Activated CD8-positive, alpha-beta memory T cell treated with anti-CD3 and anti-CD28 coated beads for 36 hours (primary cell): ENCODE measurements around the gene FOXS1. TPM values are rescaled to one million over a fixed set of nuclear protein-coding genes. Genes with fewer than 3 reads are reported as not detected.
"Not testable (repeated sequence)": the region's sequence is repeated elsewhere in the genome, so short reads cannot be mapped to it uniquely, and the experiment has no call there.

Experiments
- CTCF ChIA-PET: fragments of 350-600 bp; sonication (Branson Sonifier 250); formaldehyde crosslinking; loops from one replicate; lab custom pipeline; 2021; ENCODE audit warnings: antibody characterized with exemption; lab: Charles Lee
- POLR2A ChIA-PET: fragments of 350-600 bp; sonication (Branson Sonifier 250); formaldehyde crosslinking; loops from one replicate; lab custom pipeline; 2021; ENCODE audit warnings: antibody characterized with exemption; lab: Charles Lee
- total RNA-seq, 2 experiments: library from RNA; stranded (reverse); gene quantifications; one replicate each; pipeline ENCODE4 v1.2.3, GENCODE V29; 2021

FOXS1 gene
- total RNA-seq, 2 experiments from 2014 or later, result not detected

DNA sequence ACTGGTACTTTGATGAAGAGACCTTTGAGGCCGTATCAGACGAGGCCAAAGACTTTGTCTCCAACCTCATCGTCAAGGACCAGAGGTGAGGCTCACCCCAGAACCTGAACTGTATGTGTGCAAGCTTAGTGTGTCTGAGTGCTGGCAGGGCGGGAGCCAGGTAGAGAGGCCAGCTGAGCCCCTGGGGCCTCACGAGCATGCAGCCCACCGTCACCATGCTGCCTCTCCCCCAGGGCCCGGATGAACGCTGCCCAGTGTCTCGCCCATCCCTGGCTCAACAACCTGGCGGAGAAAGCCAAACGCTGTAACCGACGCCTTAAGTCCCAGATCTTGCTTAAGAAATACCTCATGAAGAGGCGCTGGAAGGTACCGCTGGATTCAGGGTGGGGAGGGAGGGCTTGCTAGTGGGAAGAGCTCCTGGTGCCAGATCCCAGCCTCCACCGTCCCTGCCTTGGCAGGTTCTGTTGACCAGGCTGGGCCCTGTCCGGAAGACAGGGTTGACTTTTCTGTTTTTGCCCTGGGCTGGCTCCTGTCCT is 13.6 kb downstream of the FOXS1 start:
- ChIA-PET POLR2A (no interaction called here), CTCF (interaction anchor here (0.6 to 3.5 kb wide), 2 partner anchors 9 to 15 kb away, joined by 3 to 10 read pairs; no protein-coding TSS in a partner anchor)

DNA sequence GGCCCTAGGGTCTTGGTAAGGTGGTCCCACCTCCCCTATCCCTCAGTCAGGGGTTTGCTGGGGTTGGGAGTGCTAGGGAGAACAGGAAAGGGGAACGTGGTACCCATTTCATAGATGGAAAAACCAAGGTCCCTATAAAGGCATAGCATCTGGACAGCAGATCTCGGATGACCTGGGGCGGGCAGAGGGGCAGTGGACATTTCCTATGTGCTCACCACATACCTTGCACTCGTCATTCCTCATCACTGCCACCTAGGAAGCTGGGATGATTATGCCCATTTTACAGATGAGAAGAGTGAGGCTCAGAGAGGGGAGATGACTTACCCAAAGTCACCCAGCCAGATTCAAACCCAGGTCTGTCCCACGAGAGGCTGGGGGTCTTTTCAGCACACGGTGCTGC is 14.2 kb downstream of the FOXS1 start:
- CTCF ChIA-PET, result no interaction called here
- POLR2A ChIA-PET, result no interaction called here

GRCh38 chr20:31830406-31830981 is 14.9 kb downstream of the FOXS1 start:
- CTCF ChIA-PET, result no interaction called here

GRCh38 chr20:31829731-31830130 is 15.7 kb downstream of the FOXS1 start:
- ChIA-PET CTCF (interaction anchor here (1.3 kb wide), 1 partner anchor 17 kb away, joined by 4 read pairs; no protein-coding TSS in a partner anchor), POLR2A (no interaction called here)

More at GRCh38 chr20:31830406-31830981, 14.9 kb downstream of the FOXS1 start:
- POLR2A ChIA-PET, result no interaction called here

- CTCF ChIA-PET, result interaction anchor here (0.9 kb wide), 1 partner anchor 204 kb away, joined by 4 read pairs; no protein-coding TSS in a partner anchor
- POLR2A ChIA-PET, result not testable (repeated sequence)
Measured at GRCh38 chr20:31828016-31828415, 17.4 kb downstream of the FOXS1 start.

DNA sequence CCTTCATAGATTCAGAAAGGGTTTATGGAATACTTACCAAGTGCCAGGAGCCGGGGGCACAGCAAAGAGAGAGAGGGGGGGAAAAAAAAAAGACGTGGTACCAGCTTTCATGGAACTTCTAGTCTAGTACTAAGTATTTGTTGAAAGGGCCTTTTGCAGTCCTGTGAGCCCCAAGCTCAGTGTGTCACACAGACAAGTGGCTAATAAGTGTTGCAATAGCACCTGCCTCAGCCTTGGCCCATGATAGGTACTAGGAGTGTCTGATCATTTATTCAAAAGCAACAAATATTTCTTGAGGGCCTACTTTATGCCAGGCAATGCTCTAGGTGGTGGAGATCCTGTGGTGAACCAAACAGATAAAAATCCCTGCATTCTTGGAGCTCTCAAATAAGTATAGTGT is 18.3 kb downstream of the FOXS1 start:
- ChIA-PET CTCF (interaction anchor here (1.0 kb wide), 1 partner anchor 19 kb away, joined by 3 read pairs; no protein-coding TSS in a partner anchor), POLR2A (interaction anchor here (0.5 kb wide), 1 partner anchor 19 kb away, joined by 3 read pairs; no protein-coding TSS in a partner anchor)

- CTCF ChIA-PET, result interaction anchor here (1.0 kb wide), 1 partner anchor 20 kb away, joined by 3 read pairs; no protein-coding TSS in a partner anchor
Measured at GRCh38 chr20:31826074-31826473, 19.3 kb downstream of the FOXS1 start.

GRCh38 chr20:31824554-31825313 is 20.7 kb downstream of the FOXS1 start:
- CTCF ChIA-PET, result interaction anchor here (1.6 to 3.7 kb wide), 3 partner anchors 27 to 267 kb away, joined by 8 to 21 read pairs (median 11); no protein-coding TSS in a partner anchor
- POLR2A ChIA-PET, result no interaction called here

More at GRCh38 chr20:31826074-31826473, 19.3 kb downstream of the FOXS1 start:
- POLR2A ChIA-PET, result no interaction called here

GRCh38 chr20:31824125-31824485 is 21.3 kb downstream of the FOXS1 start:
- CTCF ChIA-PET, result interaction anchor here (1.2 to 3.7 kb wide), 6 partner anchors 9 to 268 kb away, joined by 4 to 21 read pairs (median 9); partner anchors contain the start of gene FOXS1
- POLR2A ChIA-PET, result no interaction called here

GRCh38 chr20:31823360-31824124 is 21.9 kb downstream of the FOXS1 start:
- ChIA-PET CTCF (interaction anchor here (0.6 to 3.7 kb wide), 24 partner anchors 9 to 555 kb away, joined by 3 to 21 read pairs (median 4); partner anchors contain the start of genes FOXS1, PDRG1 and TPX2), POLR2A (no interaction called here)

DNA sequence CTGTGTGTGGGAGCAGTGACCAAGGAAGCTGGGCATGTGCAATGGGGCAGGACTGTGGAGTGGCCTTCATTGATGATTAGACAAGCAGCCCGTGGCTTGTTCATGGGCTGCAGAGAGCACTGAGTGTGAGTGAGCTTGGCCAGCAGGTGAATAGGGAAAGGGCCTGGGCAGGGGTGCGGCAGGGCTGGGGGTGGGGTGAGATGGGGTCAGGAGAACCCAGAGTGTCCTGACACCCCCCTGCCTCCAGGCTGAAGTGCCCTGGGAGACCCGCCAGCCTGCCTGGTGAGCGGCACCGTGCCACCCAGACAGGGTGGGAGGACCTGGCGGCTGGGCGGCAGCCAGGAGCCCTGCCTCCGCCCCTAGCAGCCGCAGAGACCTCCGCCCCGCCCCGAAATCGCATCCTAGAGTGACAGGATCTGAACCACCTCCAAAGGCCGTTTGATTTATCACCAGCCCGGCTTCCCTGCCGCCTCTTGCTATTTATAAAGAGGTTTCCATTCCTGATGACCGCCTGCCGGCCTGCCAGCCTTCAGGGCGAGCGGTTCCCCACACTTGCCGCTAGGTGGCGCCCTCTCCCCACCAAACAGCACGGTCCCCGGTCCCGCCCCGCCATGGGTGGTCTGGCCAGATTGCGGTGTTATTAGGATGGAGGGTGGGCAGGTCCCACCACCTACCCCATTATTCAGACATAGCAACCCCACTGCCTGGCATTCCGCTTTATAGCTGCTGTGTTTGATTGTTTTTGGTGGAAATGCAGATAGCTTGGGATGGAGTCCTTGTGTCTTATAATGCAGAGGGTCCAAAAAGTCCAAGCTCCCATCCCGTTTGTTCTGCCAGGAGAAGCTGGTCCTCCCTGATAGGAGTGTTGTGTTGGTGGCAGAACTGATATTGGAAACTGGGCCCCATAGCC is 22.7 kb downstream of the FOXS1 start:
- ChIA-PET POLR2A (no interaction called here), CTCF (interaction anchor here (0.6 to 3.7 kb wide), 27 partner anchors 9 to 556 kb away, joined by 3 to 21 read pairs (median 3); partner anchors contain the start of genes FOXS1, PDRG1 and TPX2)

DNA sequence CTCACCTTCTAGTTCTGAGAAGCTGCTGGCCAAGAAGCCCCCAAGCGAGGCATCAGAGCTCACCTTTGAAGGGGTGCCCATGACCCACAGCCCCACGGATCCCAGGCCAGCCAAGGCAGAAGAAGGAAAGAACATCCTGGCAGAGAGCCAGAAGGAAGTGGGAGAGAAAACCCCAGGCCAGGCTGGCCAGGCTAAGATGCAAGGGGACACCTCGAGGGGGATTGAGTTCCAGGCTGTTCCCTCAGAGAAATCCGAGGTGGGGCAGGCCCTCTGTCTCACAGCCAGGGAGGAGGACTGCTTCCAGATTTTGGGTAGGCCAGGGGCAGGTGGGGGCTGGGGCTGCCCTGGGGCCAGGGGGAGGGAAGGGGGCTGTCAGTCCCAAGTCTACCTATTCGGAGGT is 24.0 kb downstream of the FOXS1 start:
- POLR2A ChIA-PET, result no interaction called here
- CTCF ChIA-PET, result interaction anchor here (0.8 to 2.9 kb wide), 3 partner anchors 12 to 271 kb away, joined by 3 to 18 read pairs (median 10); no protein-coding TSS in a partner anchor

DNA sequence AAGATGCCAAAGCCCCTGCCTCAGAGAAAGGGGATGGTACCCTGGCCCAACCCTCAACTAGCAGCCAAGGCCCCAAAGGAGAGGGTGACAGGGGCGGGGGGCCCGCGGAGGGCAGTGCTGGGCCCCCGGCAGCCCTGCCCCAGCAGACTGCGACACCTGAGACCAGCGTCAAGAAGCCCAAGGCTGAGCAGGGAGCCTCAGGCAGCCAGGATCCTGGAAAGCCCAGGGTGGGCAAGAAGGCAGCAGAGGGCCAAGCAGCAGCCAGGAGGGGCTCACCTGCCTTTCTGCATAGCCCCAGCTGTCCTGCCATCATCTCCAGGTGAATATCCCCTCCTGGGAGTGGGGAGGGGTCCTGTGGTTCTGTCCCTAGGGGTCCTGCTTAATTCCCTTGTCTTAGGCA is 25.2 kb downstream of the FOXS1 start:
- POLR2A ChIA-PET, result no interaction called here

DNA sequence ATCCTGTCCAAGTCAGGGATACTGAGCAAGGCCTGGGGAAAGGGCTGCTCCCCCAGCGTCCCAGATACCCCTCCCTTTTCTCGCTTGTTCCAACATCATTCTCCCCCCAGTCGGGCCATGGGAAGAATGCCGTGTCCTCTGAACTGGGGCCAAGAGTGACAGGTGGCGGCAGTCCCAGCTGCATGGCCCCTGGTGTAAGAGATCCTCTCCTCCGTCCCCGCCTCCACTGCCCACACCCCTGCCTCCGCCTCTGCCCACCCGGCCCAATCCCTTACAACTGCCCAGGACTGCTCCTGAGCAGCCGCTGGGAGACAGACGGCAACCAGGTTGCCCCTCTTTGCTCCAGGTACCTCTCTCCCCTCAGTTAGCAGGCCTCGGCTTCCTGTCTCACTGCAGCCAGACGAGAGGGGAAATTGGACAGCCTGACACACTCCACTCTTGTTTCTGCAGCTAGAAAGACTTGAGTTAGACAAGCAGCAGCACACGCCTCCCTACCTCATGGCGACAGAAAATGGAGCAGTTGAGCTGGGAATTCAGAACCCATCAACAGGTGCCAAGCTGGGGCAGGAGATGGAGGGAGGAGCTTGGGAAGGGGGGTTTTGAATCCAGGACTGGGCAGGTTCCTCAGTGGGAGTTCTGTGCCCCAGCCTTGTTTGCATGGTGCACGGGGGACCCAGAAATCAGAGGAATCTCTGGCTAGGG is 26.2 kb downstream of the FOXS1 start, which contains the start of gene MYLK2:
MYLK2 (plus strand) TSS at position 274 of the 702 bp plus-strand sequence; CDS start at position 499, 225 bp downstream.
- CTCF ChIA-PET, result interaction anchor here (0.6 to 1.6 kb wide), 2 partner anchors 48 to 213 kb away, joined by 4 read pairs; no protein-coding TSS in a partner anchor
- POLR2A ChIA-PET, result no interaction called here

More for the DNA sequence above, 25.2 kb downstream of the FOXS1 start:
- CTCF ChIA-PET, result no interaction called here

DNA sequence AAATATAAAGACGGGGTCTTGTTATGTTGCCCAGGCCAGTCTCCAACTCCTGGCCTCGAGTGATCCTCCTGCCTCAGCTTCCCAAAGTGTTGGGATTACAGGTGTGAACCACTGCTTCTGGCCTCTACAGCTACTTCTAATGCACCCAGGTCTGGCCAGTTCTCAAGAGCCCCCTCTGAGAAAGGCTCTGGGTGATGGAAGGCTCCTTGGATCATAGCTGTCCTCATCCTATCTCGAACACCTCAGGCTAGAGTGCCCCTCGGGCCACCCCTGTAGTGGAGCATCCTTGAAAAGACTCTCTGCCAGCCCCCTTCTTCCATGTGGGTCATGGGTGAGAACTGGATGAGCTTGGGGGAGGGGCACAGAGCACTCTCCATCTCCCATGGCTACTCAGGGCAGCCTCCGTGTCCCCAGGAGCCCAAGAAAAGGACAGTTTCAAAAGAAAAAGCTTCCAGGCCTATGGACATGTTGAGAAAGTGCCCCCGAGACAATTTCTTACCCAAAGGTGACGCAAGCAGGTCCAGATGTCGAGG is 27.0 kb downstream of the FOXS1 start:
- ChIA-PET CTCF (interaction anchor here (0.6 to 1.6 kb wide), 2 partner anchors 49 to 214 kb away, joined by 4 read pairs; no protein-coding TSS in a partner anchor), POLR2A (no interaction called here)

GRCh38 chr20:31817461-31817860 is 27.9 kb downstream of the FOXS1 start:
- CTCF ChIA-PET, result interaction anchor here (0.7 to 1.6 kb wide), 2 partner anchors 10 to 215 kb away, joined by 3 to 4 read pairs; no protein-coding TSS in a partner anchor
- POLR2A ChIA-PET, result no interaction called here
